GM12874 (cell line): Measurements from ENCODE around the gene ITGA3.

Source experiments
- CTCF ChIP-seq: IDR thresholded peaks from 2 replicates; pipeline ENCODE4 v1.5.1; 2011; ENCODE audit warnings: low read depth, mild to moderate bottlenecking, control low read depth, low read length, moderate library complexity; ENCODE audit not compliant: insufficient read depth

ITGA3 gene

GRCh38 chr17:50055426-50056216 lies at the start of gene ITGA3:
ITGA3 (plus strand) TSS chr17:50056110; CDS start chr17:50056440, 330 bp downstream.
- TF ChIP-seq CTCF: no peak

- TF ChIP-seq CTCF: no peak
Observed at GRCh38 chr17:50009282-50009681, 46.6 kb upstream of the ITGA3 start.

- TF ChIP-seq CTCF: no peak
Observed at GRCh38 chr17:50013079-50013478, 42.8 kb upstream of the ITGA3 start.

- no peak for TF ChIP-seq CTCF
Observed at GRCh38 chr17:50014471-50015088, 41.3 kb upstream of the ITGA3 start.

- no peak for TF ChIP-seq CTCF
Observed at GRCh38 chr17:50015146-50015545, 40.8 kb upstream of the ITGA3 start.

- TF ChIP-seq CTCF: no peak
Observed at GRCh38 chr17:50018909-50019308, 37.0 kb upstream of the ITGA3 start.

GRCh38 chr17:50020841-50021599 lies 34.9 kb upstream of the ITGA3 start:
- TF ChIP-seq CTCF: no peak
